ENCODE measurements around the gene TBL1XR1.

TBL1XR1 gene

DNA sequence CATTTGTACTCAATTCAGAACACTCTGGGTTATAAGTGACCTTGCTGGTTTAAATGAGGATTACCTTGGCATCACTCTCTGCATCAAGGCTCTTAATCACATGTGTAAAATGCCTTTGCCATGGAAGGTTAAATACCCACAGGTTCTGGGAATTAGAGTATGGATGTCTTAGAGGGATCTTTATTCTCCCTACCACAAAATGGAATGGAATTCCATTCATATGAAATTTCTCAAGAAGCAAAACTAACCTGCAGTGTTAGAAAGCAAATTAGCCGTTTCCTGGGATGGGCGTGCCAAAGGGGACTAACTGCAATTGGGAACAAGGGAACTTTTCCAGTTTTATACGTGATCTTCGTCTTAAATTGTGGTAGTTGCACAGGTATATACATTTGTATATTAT lies 39.8 kb downstream of the TBL1XR1 start:
- in situ Hi-C loops (cut with HindIII; ENCODE audit: low sequenced_read_pairs) = no loop called here
- H3K4me3 ChIP-seq (ENCODE audit: low read depth, low read length) = no peak overlapping the region
- TF ChIP-seq, protein P1, sequence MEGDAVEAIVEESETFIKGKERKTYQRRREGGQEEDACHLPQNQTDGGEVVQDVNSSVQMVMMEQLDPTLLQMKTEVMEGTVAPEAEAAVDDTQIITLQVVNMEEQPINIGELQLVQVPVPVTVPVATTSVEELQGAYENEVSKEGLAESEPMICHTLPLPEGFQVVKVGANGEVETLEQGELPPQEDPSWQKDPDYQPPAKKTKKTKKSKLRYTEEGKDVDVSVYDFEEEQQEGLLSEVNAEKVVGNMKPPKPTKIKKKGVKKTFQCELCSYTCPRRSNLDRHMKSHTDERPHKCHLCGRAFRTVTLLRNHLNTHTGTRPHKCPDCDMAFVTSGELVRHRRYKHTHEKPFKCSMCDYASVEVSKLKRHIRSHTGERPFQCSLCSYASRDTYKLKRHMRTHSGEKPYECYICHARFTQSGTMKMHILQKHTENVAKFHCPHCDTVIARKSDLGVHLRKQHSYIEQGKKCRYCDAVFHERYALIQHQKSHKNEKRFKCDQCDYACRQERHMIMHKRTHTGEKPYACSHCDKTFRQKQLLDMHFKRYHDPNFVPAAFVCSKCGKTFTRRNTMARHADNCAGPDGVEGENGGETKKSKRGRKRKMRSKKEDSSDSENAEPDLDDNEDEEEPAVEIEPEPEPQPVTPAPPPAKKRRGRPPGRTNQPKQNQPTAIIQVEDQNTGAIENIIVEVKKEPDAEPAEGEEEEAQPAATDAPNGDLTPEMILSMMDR (IDR thresholded peaks at IDR 0.05; ENCODE audit: low read depth, low read length, missing control alignments) = no peak
- DNase-seq (ENCODE audit: low read depth) = no peak

DNA sequence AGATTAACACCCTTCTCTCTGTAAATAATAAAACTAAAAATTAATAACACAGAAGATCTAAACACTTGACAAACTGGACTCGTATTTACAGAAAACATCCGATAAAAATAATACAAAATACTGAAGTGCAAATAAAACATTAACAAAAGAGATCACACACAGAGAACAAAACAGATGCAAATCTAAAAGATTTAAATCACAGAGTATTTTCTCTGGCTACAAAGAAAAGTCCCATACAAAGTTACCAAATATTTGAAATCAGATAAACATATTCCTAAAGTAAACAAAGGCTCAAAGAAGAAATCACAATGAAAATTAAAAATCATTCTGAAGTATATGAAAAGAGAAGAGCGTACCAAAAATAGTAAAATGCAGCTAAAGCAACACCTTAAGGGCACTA lies 42.5 kb downstream of the TBL1XR1 start:
- H3K4me3 ChIP-seq (ENCODE audit: low read depth, low read length) = no peak overlapping the region
- DNase-seq (ENCODE audit: low read depth) = no peak
- in situ Hi-C loops (cut with HindIII; ENCODE audit: low sequenced_read_pairs) = no loop called here
- TF ChIP-seq, protein P1 (IDR thresholded peaks at IDR 0.05; ENCODE audit: low read depth, low read length, missing control alignments) = no peak

GRCh38 chr3:177150970-177151627 lies 46.2 kb downstream of the TBL1XR1 start:
- no peak overlapping the region for H3K4me3 ChIP-seq (ENCODE audit: low read depth, low read length)
- TF ChIP-seq, protein P1 (IDR thresholded peaks at IDR 0.05; ENCODE audit: low read depth, low read length, missing control alignments) = no peak
- in situ Hi-C loops (cut with HindIII; ENCODE audit: low sequenced_read_pairs) = no loop called here
- DNase-seq (ENCODE audit: low read depth) = peak; percentile 82

DNA sequence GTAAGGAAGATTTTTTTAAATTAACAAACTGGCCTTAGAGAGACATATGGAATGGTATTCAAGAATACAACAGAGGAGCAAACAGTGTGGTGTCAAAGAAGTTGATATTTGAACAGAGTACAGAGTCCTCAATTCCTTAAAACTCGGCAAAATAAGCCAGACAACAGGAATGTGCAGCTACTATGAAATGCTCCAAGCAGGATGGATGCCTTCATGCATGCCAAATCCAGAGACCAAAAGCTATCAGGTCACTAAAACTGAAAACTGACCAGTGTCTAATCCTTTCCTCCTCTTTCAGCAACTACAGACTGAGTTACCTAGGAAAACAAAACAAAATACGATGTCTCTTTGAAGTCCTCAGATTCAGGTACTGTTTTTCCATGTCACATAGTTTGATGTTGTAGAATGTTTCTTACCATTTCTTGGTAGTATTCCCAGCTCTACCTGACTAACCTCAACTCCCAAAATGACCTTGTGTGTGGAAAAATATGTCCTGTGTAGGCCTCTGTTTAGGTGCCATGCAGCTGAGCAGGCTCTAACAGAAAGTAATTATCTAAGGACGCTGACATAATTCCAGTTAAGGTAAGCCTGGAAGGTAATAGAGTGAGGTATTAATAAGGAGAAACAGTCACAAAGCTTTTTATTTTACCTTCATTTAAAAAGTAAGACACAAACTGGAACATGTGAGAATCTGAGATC lies 46.9 kb downstream of the TBL1XR1 start:
- DNase-seq (ENCODE audit: low read depth) = no peak
- TF ChIP-seq, protein P1 (IDR thresholded peaks at IDR 0.05; ENCODE audit: low read depth, low read length, missing control alignments) = no peak
- in situ Hi-C loops (cut with HindIII; ENCODE audit: low sequenced_read_pairs) = no loop called here
- no peak overlapping the region for H3K4me3 ChIP-seq (ENCODE audit: low read depth, low read length)

DNA sequence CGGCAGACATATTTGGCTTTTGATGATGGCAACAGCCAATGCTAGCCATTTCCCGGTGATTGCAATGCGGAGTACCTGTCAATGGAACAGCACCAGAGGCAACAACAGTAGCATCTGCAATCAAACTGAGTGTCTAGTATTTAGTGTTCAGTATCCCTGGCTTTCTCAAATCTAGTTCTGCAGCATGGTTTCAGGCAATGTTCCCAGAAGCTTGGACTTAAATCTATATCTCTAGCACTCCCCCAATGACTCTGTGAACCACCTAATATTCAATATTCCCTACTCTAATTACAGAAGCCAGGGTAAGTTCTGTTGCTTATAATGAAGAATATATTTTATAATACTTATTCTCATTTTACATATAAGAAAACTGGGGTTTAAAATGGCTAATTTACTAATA lies 48.2 kb downstream of the TBL1XR1 start:
- TF ChIP-seq, protein P1 (IDR thresholded peaks at IDR 0.05; ENCODE audit: low read depth, low read length, missing control alignments) = no peak
- in situ Hi-C loops (cut with HindIII; ENCODE audit: low sequenced_read_pairs) = no loop called here

GRCh38 chr3:177147790-177148189 lies 49.5 kb downstream of the TBL1XR1 start:
- TF ChIP-seq, protein P1 (IDR thresholded peaks at IDR 0.05; ENCODE audit: low read depth, low read length, missing control alignments) = no peak
- no peak for DNase-seq (ENCODE audit: low read depth)
- no peak overlapping the region for H3K4me3 ChIP-seq (ENCODE audit: low read depth, low read length)
- in situ Hi-C loops (cut with HindIII; ENCODE audit: low sequenced_read_pairs) = no loop called here

More for the DNA sequence above, 48.2 kb downstream of the TBL1XR1 start:
- H3K4me3 ChIP-seq (ENCODE audit: low read depth, low read length) = no peak overlapping the region
- no peak for DNase-seq (ENCODE audit: low read depth)
